HEK293 (cell line): ENCODE measurements around the gene KCNJ6.
A peak's percentile ranks its signal among the peaks of the same experiment; 100 is the strongest.

Experiments
- CTCF ChIA-PET: fragments of 350-600 bp; formaldehyde crosslinking; extraction: SDS; loops from one replicate; lab custom pipeline; 2021; ENCODE audit warnings: antibody characterized with exemption; lab: Yijun Ruan, JAX
- POLR2A ChIA-PET: fragments of 300-600 bp; formaldehyde crosslinking; extraction: SDS; loops from one replicate; lab custom pipeline; 2020; ENCODE audit warnings: antibody characterized with exemption, inconsistent platforms; lab: Yijun Ruan, JAX
- H3K27ac ChIP-seq: fragments of 200-500 bp; sonication (Bioruptor generic); 2 replicates; pipeline ENCODE4 v1.5.1; 2014; ENCODE audit warnings: low read depth, low read length, control low read depth, inconsistent platforms; ENCODE audit errors: extremely low read depth
- H3K36me3 ChIP-seq, 2 experiments: fragments of 200-500 bp in 1 of 2; sonication (Bioruptor generic) in 1 of 2; 1 replicate in 1 of 2; 2 replicates in 1 of 2; pipeline ENCODE4 v1.5.1; 2014 to 2017; ENCODE audit warnings: inconsistent platforms in 2 of 2, low read length in 2 of 2; ENCODE audit not compliant: control insufficient read depth in 2 of 2, insufficient read depth in 1 of 2
- H3K4me1 ChIP-seq: fragments of 200-500 bp; sonication (Bioruptor generic); 2 replicates; pipeline ENCODE4 v1.5.1; 2014; ENCODE audit warnings: mild to moderate bottlenecking, low read length, inconsistent platforms; ENCODE audit not compliant: control insufficient read depth, insufficient read depth
- H3K4me3 ChIP-seq: 2 replicates; pipeline ENCODE4 v1.5.1; 2011; ENCODE audit warnings: low read depth, mild to moderate bottlenecking, control low read depth, low read length, moderate library complexity
- H3K9me3 ChIP-seq: fragments of 200-500 bp; sonication (Bioruptor generic); 2 replicates; pipeline ENCODE4 v1.5.1; 2014; ENCODE audit warnings: low read depth, low read length, inconsistent platforms; ENCODE audit not compliant: control insufficient read depth, insufficient read depth
- ELK4 ChIP-seq: IDR thresholded peaks from 2 replicates; pipeline ENCODE4 v1.6.1; 2011; ENCODE audit warnings: mild to moderate bottlenecking, low read depth, low read length, borderline replicate concordance
- FEZF1 ChIP-seq: fragments of 450-650 bp; formaldehyde crosslinking; IDR thresholded peaks from 2 replicates; pipeline ENCODE4 v1.5.1; 2016; ENCODE audit warnings: missing biosample characterization, missing genetic modification characterization
- HOXC10 ChIP-seq: sonication (generic); formaldehyde crosslinking; IDR thresholded peaks from 2 replicates; pipeline ENCODE4 v1.8.1; 2023; ENCODE audit warnings: mild to moderate bottlenecking, missing genetic modification reagents
- HOXD13 ChIP-seq: sonication (generic); formaldehyde crosslinking; IDR thresholded peaks from 2 replicates; pipeline ENCODE4 v1.8.0; 2022; ENCODE audit warnings: missing genetic modification reagents, borderline replicate concordance
- OSR2 ChIP-seq: fragments of 450-650 bp; formaldehyde crosslinking; IDR thresholded peaks from 2 replicates; pipeline ENCODE4 v1.5.1; 2016; ENCODE audit warnings: missing biosample characterization, missing genetic modification characterization
- SP7 ChIP-seq: fragments of 450-650 bp; formaldehyde crosslinking; IDR thresholded peaks from 2 replicates; pipeline ENCODE4 v1.5.1; 2016; ENCODE audit warnings: missing biosample characterization, missing genetic modification characterization
- ZFP41 ChIP-seq: fragments of 450-650 bp; formaldehyde crosslinking; IDR thresholded peaks from 2 replicates; pipeline ENCODE4 v1.5.1; 2016; ENCODE audit warnings: missing biosample characterization, missing genetic modification characterization, borderline replicate concordance
- ZFP69B ChIP-seq: fragments of 450-650 bp; formaldehyde crosslinking; IDR thresholded peaks from 2 replicates; pipeline ENCODE4 v1.5.1; 2016; ENCODE audit warnings: missing biosample characterization, missing genetic modification characterization
- ZNF114 ChIP-seq: fragments of 450-650 bp; formaldehyde crosslinking; IDR thresholded peaks from 2 replicates; pipeline ENCODE4 v1.5.0; 2017; ENCODE audit warnings: missing biosample characterization, missing genetic modification characterization
- ZNF121 ChIP-seq: fragments of 450-650 bp; formaldehyde crosslinking; IDR thresholded peaks from 2 replicates; pipeline ENCODE4 v1.5.1; 2016; ENCODE audit warnings: missing biosample characterization, missing genetic modification characterization
- ZNF138 ChIP-seq: fragments of 450-650 bp; formaldehyde crosslinking; IDR thresholded peaks from 2 replicates; pipeline ENCODE4 v1.5.1; 2016; ENCODE audit warnings: missing biosample characterization, missing genetic modification characterization, borderline replicate concordance
- ZNF24 ChIP-seq: fragments of 450-650 bp; formaldehyde crosslinking; IDR thresholded peaks from 2 replicates; pipeline ENCODE4 v1.5.1; 2016; ENCODE audit warnings: missing biosample characterization, missing genetic modification characterization
- ZNF324 ChIP-seq: fragments of 450-650 bp; formaldehyde crosslinking; IDR thresholded peaks from 2 replicates; pipeline ENCODE4 v1.5.1; 2016; ENCODE audit warnings: missing biosample characterization, missing genetic modification characterization
- ZNF423 ChIP-seq: fragments of 450-650 bp; formaldehyde crosslinking; IDR thresholded peaks from 2 replicates; pipeline ENCODE4 v1.5.1; 2016; ENCODE audit warnings: missing biosample characterization, missing genetic modification characterization
- ZNF600 ChIP-seq: fragments of 450-650 bp; formaldehyde crosslinking; IDR thresholded peaks from 2 replicates; pipeline ENCODE4 v1.5.1; 2016; ENCODE audit warnings: missing biosample characterization, missing genetic modification characterization
- ZNF707 ChIP-seq: fragments of 450-650 bp; formaldehyde crosslinking; IDR thresholded peaks from 2 replicates; pipeline ENCODE4 v1.5.1; 2016; ENCODE audit warnings: missing biosample characterization, missing genetic modification characterization
- ZNF776 ChIP-seq: fragments of 450-650 bp; formaldehyde crosslinking; IDR thresholded peaks from 2 replicates; pipeline ENCODE4 v1.5.0; 2017; ENCODE audit warnings: missing biosample characterization, missing genetic modification characterization, borderline replicate concordance
- ZNF785 ChIP-seq: fragments of 450-650 bp; formaldehyde crosslinking; IDR thresholded peaks from 2 replicates; pipeline ENCODE4 v1.5.1; 2016; ENCODE audit warnings: missing biosample characterization, missing genetic modification characterization
- ZSCAN23 ChIP-seq: fragments of 450-650 bp; formaldehyde crosslinking; IDR thresholded peaks from 2 replicates; pipeline ENCODE4 v1.5.1; 2016; ENCODE audit warnings: missing biosample characterization, missing genetic modification characterization
- ZSCAN5A ChIP-seq: fragments of 450-650 bp; formaldehyde crosslinking; IDR thresholded peaks from 2 replicates; pipeline ENCODE4 v1.5.1; 2016; ENCODE audit warnings: missing biosample characterization, missing genetic modification characterization
- TF ChIP-seq, protein P1 (sequence below): fragments of 450-650 bp; formaldehyde crosslinking; IDR thresholded peaks from 2 replicates; pipeline ENCODE4 v1.5.1; 2016; ENCODE audit warnings: missing biosample characterization, missing genetic modification characterization
- TF ChIP-seq, protein P2 (sequence below): fragments of 450-650 bp; formaldehyde crosslinking; IDR thresholded peaks from 2 replicates; pipeline ENCODE4 v1.5.1; 2017; ENCODE audit warnings: missing biosample characterization, missing genetic modification characterization

KCNJ6 gene

GRCh38 chr21:37660709-37661108 lies 255.5 kb downstream of the KCNJ6 start:
- Histone ChIP-seq H3K4me1 (no peaks in the 10 kb centered on the region), H3K36me3 (no peaks in the 10 kb centered on the region), H3K27ac (no peak overlapping the region), H3K4me3 (no peak overlapping the region), H3K9me3 (no peaks in the 10 kb centered on the region)
- ChIA-PET CTCF (interaction anchor here (2.6 kb wide), 1 partner anchor 14 kb away, joined by 13 read pairs; no protein-coding TSS in a partner anchor), POLR2A (no interaction called here)
- TF ChIP-seq ZNF423 (tag by site-specific recombination) (no peak), HOXC10 (no peak), HOXD13 (CRISPR knock-in tag) (no peak), ZNF114 (tag by site-specific recombination) (no peak), ZNF600 (tag by site-specific recombination) (no peak), ZNF707 (tag by site-specific recombination) (no peak), SP7 (tag by site-specific recombination) (no peak), ZFP41 (tag by site-specific recombination) (no peak)
- TF ChIP-seq, protein P1, sequence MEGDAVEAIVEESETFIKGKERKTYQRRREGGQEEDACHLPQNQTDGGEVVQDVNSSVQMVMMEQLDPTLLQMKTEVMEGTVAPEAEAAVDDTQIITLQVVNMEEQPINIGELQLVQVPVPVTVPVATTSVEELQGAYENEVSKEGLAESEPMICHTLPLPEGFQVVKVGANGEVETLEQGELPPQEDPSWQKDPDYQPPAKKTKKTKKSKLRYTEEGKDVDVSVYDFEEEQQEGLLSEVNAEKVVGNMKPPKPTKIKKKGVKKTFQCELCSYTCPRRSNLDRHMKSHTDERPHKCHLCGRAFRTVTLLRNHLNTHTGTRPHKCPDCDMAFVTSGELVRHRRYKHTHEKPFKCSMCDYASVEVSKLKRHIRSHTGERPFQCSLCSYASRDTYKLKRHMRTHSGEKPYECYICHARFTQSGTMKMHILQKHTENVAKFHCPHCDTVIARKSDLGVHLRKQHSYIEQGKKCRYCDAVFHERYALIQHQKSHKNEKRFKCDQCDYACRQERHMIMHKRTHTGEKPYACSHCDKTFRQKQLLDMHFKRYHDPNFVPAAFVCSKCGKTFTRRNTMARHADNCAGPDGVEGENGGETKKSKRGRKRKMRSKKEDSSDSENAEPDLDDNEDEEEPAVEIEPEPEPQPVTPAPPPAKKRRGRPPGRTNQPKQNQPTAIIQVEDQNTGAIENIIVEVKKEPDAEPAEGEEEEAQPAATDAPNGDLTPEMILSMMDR (tag by site-specific recombination) = no peak

DNA sequence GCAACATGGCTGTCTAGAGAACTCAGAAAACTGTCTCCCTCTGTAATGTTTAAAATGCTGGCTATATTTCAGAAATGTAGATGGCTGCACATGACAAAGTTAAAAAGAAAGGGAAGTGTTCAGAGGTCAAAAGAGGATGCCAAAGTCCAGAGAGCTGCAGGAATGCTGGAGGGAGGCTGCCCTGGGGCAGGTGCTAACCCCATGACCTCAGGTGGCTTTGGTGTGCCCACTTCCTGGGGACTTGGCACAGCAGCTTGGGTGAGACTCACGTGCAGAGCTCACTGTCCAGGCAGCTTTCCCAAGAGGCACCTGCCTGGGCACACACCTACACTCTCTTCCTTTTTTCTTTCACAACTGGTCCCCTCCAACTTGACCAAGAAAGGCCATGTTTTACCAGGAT lies 256.4 kb downstream of the KCNJ6 start:
- CTCF ChIA-PET = interaction anchor here (2.6 kb wide), 1 partner anchor 15 kb away, joined by 13 read pairs; no protein-coding TSS in a partner anchor
- H3K27ac ChIP-seq = no peak overlapping the region
- H3K4me3 ChIP-seq = no peak overlapping the region
- H3K4me1 ChIP-seq = no peaks in the 10 kb centered on the region
- TF ChIP-seq ZNF707 (tag by site-specific recombination) (no peak), OSR2 (tag by site-specific recombination) (no peak)
- TF ChIP-seq, all 188 proteins: peak for 0
- POLR2A ChIA-PET = no interaction called here
- Histone ChIP-seq H3K36me3 (no peaks in the 10 kb centered on the region), H3K9me3 (no peaks in the 10 kb centered on the region)

GRCh38 chr21:37658817-37659458 lies 257.3 kb downstream of the KCNJ6 start:
- Histone ChIP-seq H3K36me3 (no peaks in the 10 kb centered on the region), H3K4me1 (no peaks in the 10 kb centered on the region), H3K4me3 (no peak overlapping the region), H3K27ac (no peak overlapping the region), H3K9me3 (no peaks in the 10 kb centered on the region)
- POLR2A ChIA-PET = no interaction called here
- TF ChIP-seq, protein P2, sequence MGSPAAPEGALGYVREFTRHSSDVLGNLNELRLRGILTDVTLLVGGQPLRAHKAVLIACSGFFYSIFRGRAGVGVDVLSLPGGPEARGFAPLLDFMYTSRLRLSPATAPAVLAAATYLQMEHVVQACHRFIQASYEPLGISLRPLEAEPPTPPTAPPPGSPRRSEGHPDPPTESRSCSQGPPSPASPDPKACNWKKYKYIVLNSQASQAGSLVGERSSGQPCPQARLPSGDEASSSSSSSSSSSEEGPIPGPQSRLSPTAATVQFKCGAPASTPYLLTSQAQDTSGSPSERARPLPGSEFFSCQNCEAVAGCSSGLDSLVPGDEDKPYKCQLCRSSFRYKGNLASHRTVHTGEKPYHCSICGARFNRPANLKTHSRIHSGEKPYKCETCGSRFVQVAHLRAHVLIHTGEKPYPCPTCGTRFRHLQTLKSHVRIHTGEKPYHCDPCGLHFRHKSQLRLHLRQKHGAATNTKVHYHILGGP (tag by site-specific recombination) = peak; percentile 60; the same call in 1 of the 2 replicates
- no peak for TF ChIP-seq ZNF785 (tag by site-specific recombination)
- CTCF ChIA-PET = interaction anchor here (0.6 to 0.9 kb wide), 3 partner anchors 14 to 404 kb away, joined by 3 read pairs; no protein-coding TSS in a partner anchor

DNA sequence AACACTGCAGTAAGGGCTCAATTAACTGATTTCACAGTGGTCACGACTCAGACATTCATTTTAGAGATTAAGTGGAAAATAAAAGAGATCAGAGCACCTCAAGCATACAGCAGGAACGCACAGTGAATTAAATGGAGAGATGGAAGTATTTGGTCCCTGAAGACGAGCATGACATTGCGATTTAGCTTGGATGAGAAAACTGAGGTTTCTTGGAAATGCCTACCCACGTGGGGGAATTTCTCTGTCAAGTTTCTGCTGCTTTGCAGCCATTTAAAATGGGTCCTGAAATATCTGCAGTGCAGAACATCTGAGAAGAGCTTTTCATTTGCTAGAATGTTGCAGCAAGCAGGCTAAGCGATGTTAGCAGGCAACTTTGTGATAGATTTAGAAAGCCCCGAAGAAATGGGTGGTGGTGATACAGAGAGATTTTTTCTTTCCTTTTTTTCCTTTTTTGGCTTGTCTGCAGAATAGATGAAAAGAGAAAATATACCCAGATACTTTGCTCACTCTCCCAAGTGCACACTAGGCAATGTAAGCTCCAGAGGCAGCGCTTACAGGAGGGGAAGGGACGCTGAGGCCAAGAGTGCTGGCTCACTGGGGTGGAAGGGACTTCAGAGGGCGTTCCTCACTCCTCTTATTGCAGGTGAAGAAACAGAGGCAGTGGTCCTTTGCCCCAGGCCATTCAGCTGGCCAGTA lies 258.0 kb downstream of the KCNJ6 start:
- Histone ChIP-seq H3K4me1 (no peaks in the 10 kb centered on the region), H3K4me3 (no peak overlapping the region), H3K36me3 (no peaks in the 10 kb centered on the region), H3K9me3 (no peaks in the 10 kb centered on the region), H3K27ac (no peak overlapping the region)
- ChIA-PET POLR2A (no interaction called here), CTCF (interaction anchor here (0.6 to 0.9 kb wide), 2 partner anchors 14 to 403 kb away, joined by 3 read pairs; no protein-coding TSS in a partner anchor)
- TF ChIP-seq ZNF324 (tag by site-specific recombination) (no peak), ZNF24 (tag by site-specific recombination) (no peak), ZSCAN23 (tag by site-specific recombination) (no peak), ZNF138 (no peak), ZNF776 (tag by site-specific recombination) (no peak), ZSCAN5A (tag by site-specific recombination) (no peak), ZNF121 (tag by site-specific recombination) (no peak), FEZF1 (tag by site-specific recombination) (no peak), ELK4 (no peak), ZFP69B (tag by site-specific recombination) (no peak)
